K562 (cell line): ENCODE results near the gene HSPA1B. TPM values are rescaled to one million over a fixed set of nuclear protein-coding genes. Genes with fewer than 3 reads are reported as not detected.

Experiments used
- BRD9 ChIP-seq: fragments of 450-650 bp; IDR thresholded peaks from 2 replicates; pipeline ENCODE4 v1.6.1; 2018; ENCODE audit warnings: low read depth; ENCODE audit not compliant: partially characterized antibody
- CHD2 ChIP-seq: IDR thresholded peaks from 2 replicates; pipeline ENCODE4 v1.6.1; 2011; ENCODE audit warnings: low read depth, low read length
- COPS2 ChIP-seq: fragments of 450-650 bp; conservative IDR thresholded peaks from 2 replicates; pipeline ENCODE4 v1.6.1; 2016; ENCODE audit warnings: mild to moderate bottlenecking, moderate library complexity
- EGR1 ChIP-seq: fragments of 450-650 bp; conservative IDR thresholded peaks from 2 replicates; pipeline ENCODE4 v1.6.1; 2017; ENCODE audit warnings: mild to moderate bottlenecking
- ERF ChIP-seq: fragments of 450-650 bp; formaldehyde crosslinking; IDR thresholded peaks from 2 replicates; pipeline ENCODE4 v1.4.0; 2020; ENCODE audit warnings: mild to moderate bottlenecking, mixed read lengths
- POLR2A ChIP-seq: fragments of 450-650 bp; conservative IDR thresholded peaks from 2 replicates; pipeline ENCODE4 v1.6.1; 2016
- SIRT6 ChIP-seq: IDR thresholded peaks from one replicate; pipeline ENCODE4 v1.6.1; 2012; ENCODE audit warnings: low read depth, mild to moderate bottlenecking, control low read depth, inconsistent platforms, low read length, moderate library complexity
- SMARCB1 ChIP-seq: IDR thresholded peaks from 2 replicates; pipeline ENCODE4 v1.6.1; 2011; ENCODE audit warnings: improper control_type of control experiment, low read depth; ENCODE audit not compliant: insufficient read length
- TGIF2 ChIP-seq: sonication (generic); formaldehyde crosslinking; IDR thresholded peaks from 2 replicates; pipeline ENCODE4 v1.8.1; 2022; ENCODE audit warnings: mild to moderate bottlenecking, missing genetic modification reagents, moderate library complexity
- U2AF1 ChIP-seq: fragments of 200-400 bp; formaldehyde crosslinking; optimal IDR thresholded peaks from 2 replicates; pipeline ENCODE3; 2017; ENCODE audit warnings: mild to moderate bottlenecking, low read depth, low read length, moderate library complexity
- WHSC1 ChIP-seq: IDR thresholded peaks from one replicate; pipeline ENCODE4 v1.6.1; 2012; ENCODE audit warnings: low read length, control low read depth, inconsistent platforms
- ZNF175 ChIP-seq: fragments of 200-800 bp; sonication (Bioruptor generic); IDR thresholded peaks from 2 replicates; pipeline ENCODE4 v1.6.1; 2016; ENCODE audit warnings: low read depth, mild to moderate bottlenecking, missing genetic modification characterization, missing compliant biosample characterization
- ZNF232 ChIP-seq: sonication (generic); formaldehyde crosslinking; IDR thresholded peaks from 2 replicates; pipeline ENCODE4 v1.8.0; 2022; ENCODE audit warnings: mild to moderate bottlenecking, missing genetic modification reagents
- ZNF263 ChIP-seq: sonication (generic); formaldehyde crosslinking; IDR thresholded peaks from 2 replicates; pipeline ENCODE4 v1.8.0; 2022; ENCODE audit warnings: mild to moderate bottlenecking, missing genetic modification reagents, borderline replicate concordance
- polyA plus RNA-seq, 8 experiments: library from polyadenylated mRNA; depleted of rRNA in 4 of 8; stranded (reverse) in 5 of 8; unstranded in 3 of 8; fragments of >200 nt; fragmentation: Nextera tagmentation in 2 of 8; fragmentation: Illumina TruSeq in 1 of 8; extraction: Ambion mirVana in 2 of 8; extraction: Trizol in 1 of 8; gene quantifications; 2 replicates each; pipeline versions ENCODE4 v1.2.1 to v1.2.3, GENCODE V29; 2011 to 2014; ENCODE audit warnings: inconsistent platforms in 1 of 8, missing spikeins in 1 of 8
- total RNA-seq, 7 experiments: library from RNA; depleted of rRNA in 6 of 7; stranded (reverse); fragments of >200 nt in 6 of 7; fragmentation: Illumina TruSeq in 2 of 7; extraction: Trizol in 2 of 7; gene quantifications; 2 replicates each; pipeline versions ENCODE4 v1.2.1 to v1.2.3, GENCODE V29; 2011 to 2021; ENCODE audit warnings: low replicate concordance in 1 of 7
- TF ChIP-seq, protein P1 (sequence below): sonication (generic); formaldehyde crosslinking; IDR thresholded peaks from 2 replicates; pipeline ENCODE4 v1.8.1; 2023; ENCODE audit warnings: mild to moderate bottlenecking, missing genetic modification reagents
- TF ChIP-seq, protein P2 (sequence below), 2 experiments: fragments of 450-650 bp in 1 of 2; sonication (generic) in 1 of 2; formaldehyde crosslinking in 1 of 2; IDR thresholded peaks in 1 of 2; conservative IDR thresholded peaks in 1 of 2; 2 replicates each; pipeline versions ENCODE4 v1.6.1 to v1.8.1; 2016 to 2023; ENCODE audit warnings: mild to moderate bottlenecking in 2 of 2, moderate library complexity in 2 of 2, inconsistent platforms in 1 of 2, missing genetic modification reagents in 1 of 2
- TF ChIP-seq, protein P3 (sequence below): fragments of 250-450 bp; sonication (Bioruptor Pico); IDR thresholded peaks from 2 replicates; pipeline ENCODE4 v1.4.0; 2020; ENCODE audit warnings: borderline replicate concordance
- TF ChIP-seq, protein P4 (sequence below): sonication (generic); formaldehyde crosslinking; IDR thresholded peaks from 2 replicates; pipeline ENCODE4 v1.8.0; 2023; ENCODE audit warnings: mild to moderate bottlenecking, missing genetic modification reagents

Gene HSPA1B
- total and polyA plus RNA-seq, 9 of the 15 experiments (the other 6 are each of a cell fraction or from before 2014, with no cell fraction given): 0.27 to 227 (median 51.2) TPM

DNA sequence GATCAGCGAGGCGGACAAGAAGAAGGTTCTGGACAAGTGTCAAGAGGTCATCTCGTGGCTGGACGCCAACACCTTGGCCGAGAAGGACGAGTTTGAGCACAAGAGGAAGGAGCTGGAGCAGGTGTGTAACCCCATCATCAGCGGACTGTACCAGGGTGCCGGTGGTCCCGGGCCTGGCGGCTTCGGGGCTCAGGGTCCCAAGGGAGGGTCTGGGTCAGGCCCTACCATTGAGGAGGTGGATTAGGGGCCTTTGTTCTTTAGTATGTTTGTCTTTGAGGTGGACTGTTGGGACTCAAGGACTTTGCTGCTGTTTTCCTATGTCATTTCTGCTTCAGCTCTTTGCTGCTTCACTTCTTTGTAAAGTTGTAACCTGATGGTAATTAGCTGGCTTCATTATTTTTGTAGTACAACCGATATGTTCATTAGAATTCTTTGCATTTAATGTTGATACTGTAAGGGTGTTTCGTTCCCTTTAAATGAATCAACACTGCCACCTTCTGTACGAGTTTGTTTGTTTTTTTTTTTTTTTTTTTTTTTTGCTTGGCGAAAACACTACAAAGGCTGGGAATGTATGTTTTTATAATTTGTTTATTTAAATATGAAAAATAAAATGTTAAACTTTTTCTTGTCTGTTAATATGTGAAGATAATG lies 2.2 kb downstream of the HSPA1B start (continued):
- TF ChIP-seq, protein P1, sequence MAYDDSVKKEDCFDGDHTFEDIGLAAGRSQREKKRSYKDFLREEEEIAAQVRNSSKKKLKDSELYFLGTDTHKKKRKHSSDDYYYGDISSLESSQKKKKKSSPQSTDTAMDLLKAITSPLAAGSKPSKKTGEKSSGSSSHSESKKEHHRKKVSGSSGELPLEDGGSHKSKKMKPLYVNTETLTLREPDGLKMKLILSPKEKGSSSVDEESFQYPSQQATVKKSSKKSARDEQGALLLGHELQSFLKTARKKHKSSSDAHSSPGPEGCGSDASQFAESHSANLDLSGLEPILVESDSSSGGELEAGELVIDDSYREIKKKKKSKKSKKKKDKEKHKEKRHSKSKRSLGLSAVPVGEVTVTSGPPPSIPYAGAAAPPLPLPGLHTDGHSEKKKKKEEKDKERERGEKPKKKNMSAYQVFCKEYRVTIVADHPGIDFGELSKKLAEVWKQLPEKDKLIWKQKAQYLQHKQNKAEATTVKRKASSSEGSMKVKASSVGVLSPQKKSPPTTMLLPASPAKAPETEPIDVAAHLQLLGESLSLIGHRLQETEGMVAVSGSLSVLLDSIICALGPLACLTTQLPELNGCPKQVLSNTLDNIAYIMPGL (CRISPR knock-in tag): no peak
- TF ChIP-seq BRD9 (peak; percentile 99), TGIF2 (CRISPR knock-in tag) (no peak), SIRT6 (no peak), ZNF175 (CRISPR knock-in tag) (no peak), WHSC1 (no peak), U2AF1 (no peak), ERF (peak; percentile 70; the same call in 1 of the 2 replicates), POLR2A (no peak), CHD2 (no peak), ZNF232 (CRISPR knock-in tag) (no peak), ZNF263 (no peak), COPS2 (no peak), EGR1 (no peak), SMARCB1 (no peak)
- TF ChIP-seq, protein P2, sequence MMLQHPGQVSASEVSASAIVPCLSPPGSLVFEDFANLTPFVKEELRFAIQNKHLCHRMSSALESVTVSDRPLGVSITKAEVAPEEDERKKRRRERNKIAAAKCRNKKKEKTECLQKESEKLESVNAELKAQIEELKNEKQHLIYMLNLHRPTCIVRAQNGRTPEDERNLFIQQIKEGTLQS (IDR thresholded peaks at IDR 0.05): no peak
- TF ChIP-seq, protein P2 (CRISPR knock-in tag; conservative IDR thresholded peaks at IDR 0.05): no peak
- TF ChIP-seq, protein P3, sequence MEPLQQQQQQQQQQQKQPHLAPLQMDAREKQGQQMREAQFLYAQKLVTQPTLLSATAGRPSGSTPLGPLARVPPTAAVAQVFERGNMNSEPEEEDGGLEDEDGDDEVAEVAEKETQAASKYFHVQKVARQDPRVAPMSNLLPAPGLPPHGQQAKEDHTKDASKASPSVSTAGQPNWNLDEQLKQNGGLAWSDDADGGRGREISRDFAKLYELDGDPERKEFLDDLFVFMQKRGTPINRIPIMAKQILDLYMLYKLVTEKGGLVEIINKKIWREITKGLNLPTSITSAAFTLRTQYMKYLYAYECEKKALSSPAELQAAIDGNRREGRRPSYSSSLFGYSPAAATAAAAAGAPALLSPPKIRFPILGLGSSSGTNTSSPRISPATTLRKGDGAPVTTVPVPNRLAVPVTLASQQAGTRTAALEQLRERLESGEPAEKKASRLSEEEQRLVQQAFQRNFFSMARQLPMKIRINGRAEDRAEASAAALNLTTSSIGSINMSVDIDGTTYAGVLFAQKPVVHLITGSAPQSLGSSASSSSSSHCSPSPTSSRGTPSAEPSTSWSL: no peak
- TF ChIP-seq, protein P4, sequence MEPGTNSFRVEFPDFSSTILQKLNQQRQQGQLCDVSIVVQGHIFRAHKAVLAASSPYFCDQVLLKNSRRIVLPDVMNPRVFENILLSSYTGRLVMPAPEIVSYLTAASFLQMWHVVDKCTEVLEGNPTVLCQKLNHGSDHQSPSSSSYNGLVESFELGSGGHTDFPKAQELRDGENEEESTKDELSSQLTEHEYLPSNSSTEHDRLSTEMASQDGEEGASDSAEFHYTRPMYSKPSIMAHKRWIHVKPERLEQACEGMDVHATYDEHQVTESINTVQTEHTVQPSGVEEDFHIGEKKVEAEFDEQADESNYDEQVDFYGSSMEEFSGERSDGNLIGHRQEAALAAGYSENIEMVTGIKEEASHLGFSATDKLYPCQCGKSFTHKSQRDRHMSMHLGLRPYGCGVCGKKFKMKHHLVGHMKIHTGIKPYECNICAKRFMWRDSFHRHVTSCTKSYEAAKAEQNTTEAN: no peak
